SKM-1 (cell line): ENCODE results near the gene ZNF385B.

ENCODE experiments used
- DNase-seq: peaks from one replicate; lab custom pipeline; 2025; ENCODE audit not compliant: unreplicated experiment; lab: John Stamatoyannopoulos, UW

The ZNF385B gene

GRCh38 chr2:179749210-179749609 is 112.2 kb downstream of the ZNF385B start:
- no peak for DNase-seq

GRCh38 chr2:179746981-179747380 is 114.4 kb downstream of the ZNF385B start:
- DNase-seq = no peak

DNA sequence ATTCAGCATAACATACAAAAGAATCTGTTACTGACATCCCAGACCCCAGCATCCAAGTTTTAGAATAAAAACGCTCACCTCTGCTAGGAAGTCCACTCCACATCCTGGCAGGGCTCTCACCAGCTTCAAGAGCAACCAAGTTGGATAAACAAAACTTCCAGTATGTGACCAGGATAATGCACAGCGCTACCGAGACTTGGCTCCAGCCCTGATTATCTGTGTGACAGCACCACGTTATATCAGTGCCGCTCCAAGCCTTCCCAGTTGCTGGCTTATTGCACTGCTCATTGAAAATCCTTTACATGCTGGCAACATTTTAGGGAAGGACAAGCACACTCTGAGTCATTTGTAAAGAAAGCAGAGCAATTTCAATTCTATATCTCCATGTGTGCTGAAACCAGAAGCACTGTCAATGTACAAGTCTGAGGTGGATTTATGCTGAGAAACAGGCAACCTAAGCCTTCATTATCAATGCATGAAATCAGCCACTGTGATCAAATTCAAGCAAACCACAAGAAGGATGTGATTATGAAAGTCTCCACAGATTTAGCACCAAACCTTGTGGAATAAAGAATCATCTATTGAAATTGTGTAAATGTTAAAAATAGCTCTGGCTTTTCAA is 115.7 kb downstream of the ZNF385B start:
- no peak for DNase-seq

DNA sequence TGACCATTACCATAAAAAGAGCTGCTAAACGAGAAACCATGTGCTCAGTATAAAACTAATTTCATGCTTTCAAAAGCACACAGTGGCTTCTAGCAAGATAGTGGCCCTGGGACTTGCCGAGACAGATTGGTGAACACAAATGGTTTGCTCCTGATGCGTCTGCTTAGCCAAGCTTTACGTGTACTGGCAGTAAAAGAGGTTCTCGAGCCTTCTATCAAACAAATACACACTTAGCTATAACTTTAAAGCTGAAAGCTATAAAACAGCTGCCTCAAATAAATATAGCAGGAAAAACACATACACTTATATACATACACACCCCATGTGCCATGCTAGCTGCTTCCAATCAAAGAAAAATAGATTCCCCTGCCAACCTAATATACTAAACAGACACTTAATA is 117.0 kb downstream of the ZNF385B start:
- DNase-seq = no peak

GRCh38 chr2:179741317-179741716 is 120.1 kb downstream of the ZNF385B start:
- no peak for DNase-seq

DNA sequence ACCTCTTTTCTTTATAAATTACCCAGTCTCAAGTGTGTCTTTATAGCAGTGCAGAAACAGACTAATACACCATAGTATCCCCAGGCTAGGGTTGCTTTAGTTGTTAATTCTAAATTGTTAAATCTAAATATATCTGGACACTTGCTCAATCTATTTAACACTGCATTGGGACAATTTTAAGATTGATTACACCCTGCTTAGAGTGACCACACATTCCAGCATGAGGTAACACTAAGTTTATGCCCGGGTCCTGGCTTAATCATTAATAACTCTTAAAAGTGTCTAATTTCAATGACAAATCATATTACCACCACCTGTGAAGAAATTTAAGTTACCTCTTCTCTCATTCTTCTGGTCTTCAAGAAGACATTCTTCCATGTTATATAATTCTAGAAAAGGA is 131.4 kb downstream of the ZNF385B start:
- DNase-seq = no peak

DNA sequence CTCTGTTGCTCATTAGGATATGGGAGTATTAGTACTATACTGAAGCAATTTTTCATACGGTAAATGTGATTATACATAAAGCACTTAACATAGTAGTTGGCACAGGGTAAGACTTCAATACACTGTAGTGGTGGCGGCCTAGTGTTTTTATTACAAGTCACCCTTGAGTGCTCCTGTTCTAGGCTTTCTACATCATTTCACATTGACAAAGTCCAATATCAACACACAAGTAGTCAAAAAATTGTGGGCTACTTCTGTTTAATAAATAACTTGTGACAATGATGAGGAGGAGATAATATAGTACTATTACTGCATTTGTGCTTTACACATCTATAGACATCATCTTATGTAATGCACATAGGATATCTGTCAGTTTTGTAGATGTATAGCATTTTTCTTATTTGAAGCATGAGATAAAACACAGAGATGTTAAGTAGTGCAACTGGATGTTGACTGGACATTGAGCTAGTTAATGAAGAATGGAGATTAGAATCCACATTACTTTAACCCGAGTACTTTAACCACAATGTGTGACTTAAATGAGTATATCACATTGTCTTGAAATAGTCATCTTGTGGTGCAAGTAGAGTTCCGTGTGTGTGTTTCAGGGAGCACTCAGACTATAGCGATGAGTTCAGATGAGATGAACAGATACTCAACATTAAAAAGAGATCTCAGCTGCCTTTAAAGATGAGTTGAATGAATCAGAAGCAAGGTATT is 134.8 kb downstream of the ZNF385B start:
- DNase-seq = no peak

- no peak for DNase-seq
Measured at GRCh38 chr2:179724403-179724802, 137.0 kb downstream of the ZNF385B start.

DNA sequence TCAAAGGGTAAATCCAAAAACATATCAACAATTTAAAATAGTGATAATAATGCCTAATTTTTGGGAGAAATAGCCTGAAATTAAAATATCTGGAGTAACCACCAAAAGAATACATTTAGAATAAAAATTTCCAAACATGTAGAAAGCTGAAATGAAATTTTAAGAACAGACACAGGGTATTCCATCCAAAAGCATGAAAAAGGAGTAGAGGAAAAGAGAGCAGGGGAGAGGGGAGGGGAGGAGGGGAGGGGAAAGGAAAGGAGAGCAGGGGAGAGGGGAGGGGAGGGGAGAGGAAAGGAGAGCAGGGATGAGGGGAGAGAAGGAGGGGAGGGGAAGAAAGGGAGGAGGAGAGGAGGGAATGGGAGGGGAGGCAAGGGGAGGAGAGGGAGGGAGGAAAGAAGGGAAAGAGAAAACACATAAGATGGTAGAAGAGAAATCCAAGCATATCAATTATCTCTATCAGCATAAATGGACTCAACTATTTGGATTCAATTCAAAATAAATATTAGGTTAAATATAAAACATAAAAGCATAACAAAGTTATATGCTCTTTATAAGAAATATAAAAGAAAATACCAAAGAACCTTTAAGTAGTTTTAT is 141.1 kb downstream of the ZNF385B start:
- DNase-seq = no peak

DNA sequence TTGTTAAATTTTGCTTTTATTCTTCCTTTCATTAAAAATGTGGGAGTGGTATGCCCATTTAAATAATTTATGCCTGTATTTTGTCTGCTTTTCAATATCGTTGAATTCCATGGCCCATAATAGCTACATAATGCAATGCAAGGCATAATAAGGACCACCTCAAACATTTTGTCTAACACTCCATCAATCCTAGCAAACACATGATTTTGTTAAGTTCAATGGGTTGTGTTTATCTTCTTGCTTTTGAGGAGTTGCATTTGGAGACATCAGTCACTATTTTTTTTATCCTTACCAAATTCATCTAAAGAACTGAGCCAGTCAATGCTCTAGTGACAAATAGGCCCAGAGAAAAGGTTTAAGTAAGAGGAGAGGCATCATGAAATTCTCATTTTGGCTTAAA is 145.5 kb downstream of the ZNF385B start:
- no peak for DNase-seq

DNA sequence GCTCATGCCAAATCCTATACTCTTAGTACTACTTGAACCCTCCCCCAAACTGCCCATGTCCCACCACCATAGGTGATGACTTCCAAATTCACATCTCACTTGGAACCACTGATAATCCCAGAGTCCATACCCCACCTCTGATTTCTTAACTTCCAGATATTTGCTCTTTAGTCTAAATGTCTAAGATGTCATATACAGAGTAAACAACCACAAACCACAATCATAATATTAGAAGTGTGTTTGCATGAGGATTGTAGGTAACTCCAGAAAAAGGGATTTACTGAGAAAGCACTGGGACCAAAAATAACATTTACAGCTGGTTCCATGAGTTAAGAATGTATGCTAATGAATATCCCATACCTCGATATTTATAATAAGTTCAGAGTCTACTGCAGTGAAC is 146.2 kb downstream of the ZNF385B start:
- DNase-seq = no peak

DNA sequence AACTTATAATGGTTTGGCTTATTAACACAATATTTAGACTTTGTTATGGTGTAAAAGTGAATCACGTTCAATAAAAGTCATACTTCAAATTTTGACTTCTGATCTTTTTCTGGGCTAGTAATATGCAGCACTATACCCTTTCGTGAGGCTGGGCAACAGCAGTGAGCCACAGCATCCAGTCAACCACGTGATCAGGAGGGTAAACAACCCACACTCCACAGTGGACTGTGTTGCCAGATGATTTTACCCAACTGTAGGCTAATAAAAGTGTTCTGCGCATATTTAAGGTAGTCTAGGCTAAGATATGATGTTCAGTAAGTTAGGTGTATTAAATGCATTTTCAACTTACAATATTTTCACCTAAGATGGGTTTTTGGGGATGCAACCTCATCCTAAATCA is 148.6 kb downstream of the ZNF385B start:
- no peak for DNase-seq

GRCh38 chr2:179711375-179711774 is 150.0 kb downstream of the ZNF385B start:
- DNase-seq = no peak

DNA sequence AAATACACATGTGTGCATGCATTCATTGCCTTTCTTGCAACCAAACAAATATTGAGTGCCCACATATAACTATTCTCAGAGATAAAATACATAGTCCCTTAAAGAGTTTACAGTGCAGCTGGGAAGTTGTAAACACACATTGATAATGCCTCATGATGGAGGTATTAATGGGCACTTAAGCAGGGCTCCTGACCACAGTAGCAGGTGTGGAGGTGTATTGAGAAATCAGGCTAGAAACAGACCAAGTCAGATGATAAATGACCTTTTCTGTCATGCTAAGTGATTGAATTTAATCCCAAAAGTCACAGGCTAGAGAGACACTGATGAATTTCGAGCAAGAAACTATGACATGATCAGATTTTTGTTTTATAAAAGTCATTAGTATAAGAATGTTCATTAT is 157.7 kb downstream of the ZNF385B start:
- DNase-seq = no peak

DNA sequence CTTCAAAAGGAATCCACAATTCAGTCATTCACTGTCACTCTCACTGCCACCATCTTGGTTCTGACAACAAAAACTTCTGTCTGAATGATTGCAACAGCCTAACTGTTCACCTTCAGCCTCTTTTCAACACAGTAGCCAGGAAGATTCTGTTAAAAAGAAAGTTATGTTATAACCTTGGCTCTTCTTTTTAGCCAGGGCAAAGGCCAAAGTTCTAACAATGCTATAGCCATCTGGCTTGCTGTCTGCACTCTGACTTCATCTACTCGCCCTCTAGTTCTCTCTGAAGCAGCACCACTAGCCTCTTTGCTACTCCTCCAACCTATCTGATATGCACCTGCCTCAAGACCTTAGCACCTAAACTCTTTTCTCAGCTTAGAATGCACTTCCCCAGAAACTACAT is 158.5 kb downstream of the ZNF385B start:
- no peak for DNase-seq

DNA sequence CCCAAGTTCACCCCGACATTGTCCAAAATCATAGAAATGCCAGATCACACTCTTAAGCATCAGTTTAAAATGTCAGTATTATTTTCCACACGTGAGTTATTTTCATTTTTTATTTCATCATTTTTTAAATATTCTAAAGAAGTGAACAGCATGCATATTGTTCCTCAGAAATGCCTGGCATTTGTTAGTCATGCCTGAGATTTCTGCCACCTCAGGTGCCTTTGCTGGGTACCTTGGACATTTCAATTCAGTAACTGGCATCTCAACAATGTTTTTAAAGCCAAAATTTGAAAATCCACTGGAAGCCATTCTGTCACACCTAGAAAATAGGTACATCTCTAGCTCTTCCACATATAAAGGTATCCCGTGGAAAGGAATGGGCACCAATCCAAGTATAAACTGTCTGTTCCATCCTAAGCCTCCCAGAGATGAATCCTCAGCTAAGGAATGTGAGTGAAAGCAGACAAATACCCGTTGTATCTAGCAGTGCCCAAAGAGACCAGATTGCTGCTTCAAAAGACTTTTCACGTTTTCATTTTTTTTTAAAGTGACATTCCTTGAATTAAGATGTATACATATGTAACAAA is 159.8 kb downstream of the ZNF385B start:
- DNase-seq = no peak

DNA sequence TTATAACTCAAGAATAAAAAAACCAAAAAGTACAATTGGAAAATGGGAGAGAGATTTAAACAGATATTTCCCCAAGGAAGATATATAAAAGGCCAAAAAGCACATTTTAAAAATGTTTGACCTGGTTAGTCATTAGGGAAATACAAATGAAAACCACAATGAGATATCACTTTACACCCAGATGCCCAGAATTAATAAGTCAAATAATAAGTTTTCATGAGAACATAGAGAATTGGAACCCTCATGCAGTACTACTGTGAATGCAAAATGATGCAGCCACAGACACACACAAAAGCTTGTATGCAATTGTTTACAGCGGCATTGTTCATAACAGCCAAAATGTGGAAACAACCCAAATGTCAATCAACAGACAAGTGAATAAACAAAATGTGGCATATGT is 165.9 kb downstream of the ZNF385B start:
- DNase-seq = no peak

- DNase-seq = no peak
Measured at GRCh38 chr2:179694963-179695362, 166.4 kb downstream of the ZNF385B start.

GRCh38 chr2:179692610-179693009 is 168.8 kb downstream of the ZNF385B start:
- no peak for DNase-seq

- DNase-seq = no peak
Measured at GRCh38 chr2:179692043-179692442, 169.4 kb downstream of the ZNF385B start.

GRCh38 chr2:179691235-179691634 is 170.2 kb downstream of the ZNF385B start:
- DNase-seq = no peak

DNA sequence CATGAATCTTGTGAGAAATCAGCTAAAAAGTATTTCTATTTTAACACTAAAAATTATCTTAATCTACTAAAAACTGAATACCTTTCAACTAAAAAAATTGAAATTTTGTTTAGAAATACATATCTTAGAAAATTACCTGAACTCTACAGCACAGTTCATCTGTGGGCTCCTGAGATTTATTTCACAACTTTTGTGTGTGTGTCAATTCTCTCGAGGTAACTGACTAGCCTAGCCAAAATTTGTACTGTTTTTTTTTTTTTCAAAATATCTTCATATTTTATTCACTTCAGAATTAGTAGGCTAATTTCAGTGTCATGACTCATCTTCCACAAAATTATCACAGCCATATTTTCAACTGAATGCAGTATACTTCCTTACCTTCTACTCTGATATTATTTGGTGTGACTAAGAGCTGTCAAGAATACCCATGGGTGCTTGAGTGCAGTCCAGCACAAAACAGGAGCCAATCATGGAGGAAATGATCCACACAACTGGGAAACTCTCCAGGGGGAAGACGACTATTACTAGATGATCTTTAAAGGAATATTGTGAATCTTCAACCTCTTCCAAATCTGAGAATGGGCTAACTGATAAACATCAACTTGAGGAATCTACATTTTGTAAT is 174.6 kb downstream of the ZNF385B start:
- no peak for DNase-seq
